ENCODE measurements around the gene PLCL2. TPM values are rescaled to one million over a fixed set of nuclear protein-coding genes. Genes with fewer than 3 reads are reported as not detected.
"Not testable (repeated sequence)": the region's sequence is repeated elsewhere in the genome, so short reads cannot be mapped to it uniquely, and the experiment has no call there.

Gene PLCL2
- total RNA-seq, 2 donors from 2014 or later, result 29.3 to 38.6 TPM

DNA sequence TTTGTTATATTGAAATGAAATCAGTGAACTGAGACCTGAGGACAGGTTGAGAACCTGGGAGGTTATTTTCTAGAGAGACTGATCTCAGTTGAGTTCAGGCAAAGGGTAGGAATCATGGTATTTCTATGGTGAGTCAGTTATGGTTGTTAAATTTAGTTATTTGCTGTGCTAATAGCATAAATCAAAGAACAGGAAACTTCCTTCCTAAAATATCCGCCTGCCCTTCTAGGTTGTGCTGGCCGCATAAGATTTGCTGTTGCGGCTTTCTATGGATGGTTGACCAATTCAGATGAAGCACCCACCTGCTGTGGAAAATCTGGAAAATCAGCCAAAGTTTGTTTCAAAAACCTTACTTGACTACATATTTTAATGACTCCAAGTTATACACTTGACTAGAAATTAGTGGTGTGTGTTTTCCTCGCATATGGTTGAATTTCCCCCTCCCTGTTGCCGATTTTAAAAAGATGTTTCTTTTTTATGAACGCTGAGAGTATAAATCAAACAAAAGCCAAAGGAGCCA is 52.6 kb downstream of the PLCL2 start:
- intact Hi-C loops (cut with DNase I), result no loop called here
- DNase-seq, result no peak
- no peak for ATAC-seq

DNA sequence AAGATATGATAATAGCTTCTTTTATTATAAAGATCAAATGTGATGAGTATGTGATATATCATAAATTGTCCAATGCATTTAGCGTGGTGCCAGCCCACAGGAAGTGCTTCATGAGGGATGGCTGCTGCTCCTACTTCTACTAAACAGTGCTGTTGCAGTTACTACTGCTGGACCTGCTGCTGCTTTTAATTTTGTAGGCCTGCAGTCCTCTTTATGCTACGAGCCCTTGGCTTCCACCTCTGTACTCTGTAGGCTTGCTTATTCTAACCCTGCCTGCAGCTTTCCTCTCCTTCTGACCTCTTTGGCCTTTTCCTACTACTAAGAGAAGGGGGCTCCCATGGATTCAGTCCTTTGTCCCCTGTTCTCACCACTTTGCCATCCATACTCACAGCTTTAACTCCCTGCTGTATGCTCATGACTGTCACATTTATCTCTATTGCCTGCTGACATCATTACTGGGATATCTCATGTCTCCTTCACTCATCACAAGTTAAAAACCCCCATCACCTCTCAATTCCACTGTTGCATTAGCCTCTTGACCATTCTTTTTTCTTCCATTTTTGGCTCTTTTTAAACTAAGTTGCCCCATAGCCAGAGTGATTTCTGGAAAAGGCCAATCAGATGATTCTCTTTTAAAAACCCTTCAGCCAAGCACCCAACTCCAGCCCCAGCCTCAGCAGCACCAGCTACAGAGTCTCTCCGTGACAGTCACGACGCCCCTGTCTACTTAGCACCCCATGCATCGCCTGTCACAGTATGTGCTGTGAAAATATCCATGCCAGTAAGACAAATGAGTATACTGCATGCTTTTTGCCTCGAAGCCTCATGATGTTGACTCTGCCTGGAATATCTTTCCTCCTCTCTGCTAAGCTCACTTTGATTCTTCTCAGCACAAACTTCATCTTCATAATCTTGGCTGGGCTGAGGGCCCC is 56.3 kb downstream of the PLCL2 start:
- ATAC-seq (peak in 1 of 2 donors; percentile 77), DNase-seq (peak; percentile 27)
- intact Hi-C loops (cut with DNase I), result loop anchor here in 1 of 2 donors (5.0 to 10.0 kb wide), 2 partner anchors 54 to 106 kb away; no protein-coding TSS in a partner anchor

DNA sequence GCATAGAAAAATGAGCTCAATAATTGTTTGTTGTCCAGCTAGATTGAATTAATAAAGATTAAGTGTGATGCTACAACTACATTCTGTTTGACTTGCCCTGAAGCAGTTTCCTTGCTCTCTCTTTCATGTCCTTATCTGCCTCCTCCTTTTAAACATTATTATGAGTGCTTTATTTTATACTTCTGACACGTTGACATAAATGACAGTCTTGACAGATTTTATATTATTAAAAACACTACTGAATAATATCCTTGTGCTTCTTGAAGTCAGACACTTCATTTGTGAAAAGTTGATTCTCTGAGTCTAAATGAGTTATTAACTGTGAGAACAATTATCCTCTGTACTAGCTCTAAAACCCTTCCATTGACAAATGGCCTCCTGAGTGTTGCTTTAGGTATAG is 58.2 kb downstream of the PLCL2 start:
- intact Hi-C loops (cut with DNase I), result loop anchor here in 1 of 2 donors (5.0 to 10.0 kb wide), 2 partner anchors 56 to 108 kb away; no protein-coding TSS in a partner anchor
- DNase-seq (no peak), ATAC-seq (no peak)

DNA sequence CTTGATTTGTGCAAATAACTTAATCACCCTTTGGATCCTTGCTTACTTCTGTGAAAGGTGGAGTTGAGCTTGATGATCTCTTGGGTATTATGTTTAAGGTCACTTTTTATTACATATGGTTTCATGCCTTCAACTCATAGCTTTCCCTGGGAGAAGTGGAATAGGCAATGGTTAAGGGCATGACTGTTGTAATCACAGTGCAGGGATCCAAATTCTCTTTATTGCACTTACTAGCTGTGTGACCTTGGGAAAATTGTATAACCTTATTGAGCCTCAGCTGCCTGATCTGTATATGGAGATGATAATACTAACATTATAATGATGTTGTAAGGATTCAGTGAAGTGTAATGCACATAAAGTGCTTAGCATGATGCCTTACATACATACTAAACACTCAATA is 59.1 kb downstream of the PLCL2 start:
- no peak for ATAC-seq
- no peak for DNase-seq
- intact Hi-C loops (cut with DNase I), result loop anchor here in 1 of 2 donors (5.0 to 10.0 kb wide), 2 partner anchors 57 to 109 kb away; no protein-coding TSS in a partner anchor

DNA sequence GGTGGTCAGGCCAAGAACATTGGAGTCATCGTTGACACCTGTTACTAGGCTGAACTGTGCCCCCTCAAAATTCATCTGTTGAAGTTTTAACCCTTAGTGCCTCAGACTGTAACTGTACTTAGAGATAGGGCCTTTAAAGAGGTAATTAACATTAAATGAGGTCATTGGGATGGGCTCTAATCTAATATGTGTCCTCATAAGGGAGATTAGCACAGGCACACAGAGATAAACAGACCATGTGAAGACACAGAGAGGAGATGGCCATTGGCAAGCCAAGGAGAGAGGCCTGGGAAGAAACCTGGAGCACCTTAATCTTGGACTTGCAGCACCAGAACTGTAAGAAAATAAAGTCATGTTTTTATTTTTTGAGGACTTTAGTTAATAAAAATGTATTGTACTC is 59.6 kb downstream of the PLCL2 start:
- ATAC-seq, result no peak
- intact Hi-C loops (cut with DNase I), result loop anchor here in 1 of 2 donors (5.0 to 10.0 kb wide), 2 partner anchors 57 to 110 kb away; no protein-coding TSS in a partner anchor

DNA sequence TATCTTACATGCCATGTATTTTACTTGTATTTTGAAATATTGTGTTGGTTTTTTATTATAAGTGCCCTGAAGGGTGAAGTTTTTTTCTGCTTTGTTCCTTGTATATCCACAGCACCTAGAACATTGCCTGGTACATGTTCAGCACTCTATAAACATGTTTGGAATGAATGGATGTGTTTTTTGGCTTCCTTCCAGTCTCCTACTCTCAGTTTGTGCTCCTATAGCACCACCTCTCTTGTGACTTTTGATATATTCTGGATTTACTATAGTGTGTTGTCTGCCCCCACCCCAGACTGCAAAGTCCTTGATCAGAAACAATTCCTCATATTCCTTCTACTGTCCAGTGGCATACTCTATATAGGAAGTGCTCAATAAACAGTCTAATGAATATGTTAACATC is 60.6 kb downstream of the PLCL2 start:
- ATAC-seq, result no peak
- DNase-seq, result no peak
- intact Hi-C loops (cut with DNase I), result loop anchor here in 1 of 2 donors (10.0 kb wide), 1 partner anchor 111 kb away; no protein-coding TSS in a partner anchor

More for the DNA sequence above, 59.6 kb downstream of the PLCL2 start:
- DNase-seq, result no peak

DNA sequence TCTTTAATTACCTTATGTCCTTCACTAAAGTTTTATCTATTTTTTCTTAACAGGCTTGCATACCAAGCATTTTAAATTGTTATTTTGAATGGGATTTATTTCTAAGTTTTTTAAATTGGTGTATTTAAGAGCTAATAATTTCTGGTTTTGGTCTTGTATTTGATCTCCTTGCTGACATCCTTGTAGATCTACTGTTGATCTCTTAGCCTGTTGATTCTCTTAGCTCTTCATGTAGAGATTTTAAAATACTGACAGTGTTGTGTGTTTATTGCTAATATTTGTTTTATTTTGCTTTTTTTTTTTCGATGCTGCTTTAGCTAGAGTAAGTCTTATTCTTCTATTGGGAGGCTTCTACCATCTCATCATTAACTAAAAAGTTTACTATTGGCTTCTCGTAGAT is 65.5 kb downstream of the PLCL2 start:
- no peak for ATAC-seq
- intact Hi-C loops (cut with DNase I), result no loop called here
- no peak for DNase-seq

DNA sequence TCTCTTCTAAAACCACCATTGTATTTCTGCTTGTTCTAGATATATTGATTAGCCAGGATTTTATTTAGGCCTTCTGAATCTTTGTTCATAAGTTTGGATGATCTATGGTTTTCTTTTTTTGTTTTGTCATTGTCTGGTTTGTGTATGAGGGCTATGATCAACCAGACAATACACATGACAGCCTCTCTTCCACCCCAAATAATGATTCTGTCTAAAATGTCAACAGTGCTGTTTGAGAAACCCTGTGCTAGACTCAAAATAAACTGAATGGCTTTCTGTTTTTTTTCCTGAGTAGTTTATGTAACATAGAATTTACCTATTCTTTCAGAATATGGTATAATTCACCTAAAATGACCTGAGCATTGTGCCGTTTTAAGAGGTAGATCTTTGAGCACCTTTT is 66.1 kb downstream of the PLCL2 start:
- intact Hi-C loops (cut with DNase I), result no loop called here
- ATAC-seq, result no peak
- no peak for DNase-seq

DNA sequence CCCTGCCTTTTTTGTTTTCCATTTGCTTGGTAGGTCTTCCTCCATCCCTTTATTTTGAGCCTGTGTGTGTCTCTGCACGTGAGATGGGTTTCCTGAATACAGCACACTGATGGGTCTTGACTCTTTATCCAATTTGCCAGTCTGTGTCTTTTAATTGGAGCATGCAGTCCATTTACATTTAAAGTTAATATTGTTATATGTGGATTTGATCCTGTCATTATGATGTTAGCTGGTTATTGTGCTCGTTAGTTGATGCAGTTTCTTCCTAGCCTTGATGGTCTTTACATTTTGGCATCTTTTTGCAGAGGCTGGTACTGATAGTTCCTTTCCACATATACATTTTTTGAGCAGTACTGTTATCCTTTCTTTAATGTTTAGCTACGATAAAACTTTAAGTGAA is 73.1 kb downstream of the PLCL2 start:
- intact Hi-C loops (cut with DNase I), result not testable (repeated sequence)

DNA sequence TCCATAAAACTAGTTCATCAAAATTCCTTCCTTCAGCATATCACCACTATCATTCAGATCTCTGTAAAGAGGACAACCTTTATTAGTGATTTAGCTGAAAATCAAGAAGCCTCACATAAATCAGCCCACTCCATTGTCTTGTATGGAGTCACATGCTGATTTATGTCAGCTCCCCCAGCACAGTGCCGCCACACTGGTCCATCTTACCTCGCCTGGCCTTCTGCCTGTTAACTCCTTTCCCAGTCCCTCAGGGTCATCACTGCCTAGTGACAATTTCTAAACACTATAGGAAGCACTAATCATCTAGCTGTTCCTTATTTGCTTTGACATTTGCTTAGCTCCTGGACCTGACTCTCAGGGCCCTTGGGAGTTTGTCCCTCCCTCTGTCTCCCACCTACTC is 75.4 kb downstream of the PLCL2 start:
- DNase-seq (no peak), ATAC-seq (no peak)
- intact Hi-C loops (cut with DNase I), result no loop called here

More for the DNA sequence above, 73.1 kb downstream of the PLCL2 start:
- DNase-seq, ATAC-seq: not testable (repeated sequence)

DNA sequence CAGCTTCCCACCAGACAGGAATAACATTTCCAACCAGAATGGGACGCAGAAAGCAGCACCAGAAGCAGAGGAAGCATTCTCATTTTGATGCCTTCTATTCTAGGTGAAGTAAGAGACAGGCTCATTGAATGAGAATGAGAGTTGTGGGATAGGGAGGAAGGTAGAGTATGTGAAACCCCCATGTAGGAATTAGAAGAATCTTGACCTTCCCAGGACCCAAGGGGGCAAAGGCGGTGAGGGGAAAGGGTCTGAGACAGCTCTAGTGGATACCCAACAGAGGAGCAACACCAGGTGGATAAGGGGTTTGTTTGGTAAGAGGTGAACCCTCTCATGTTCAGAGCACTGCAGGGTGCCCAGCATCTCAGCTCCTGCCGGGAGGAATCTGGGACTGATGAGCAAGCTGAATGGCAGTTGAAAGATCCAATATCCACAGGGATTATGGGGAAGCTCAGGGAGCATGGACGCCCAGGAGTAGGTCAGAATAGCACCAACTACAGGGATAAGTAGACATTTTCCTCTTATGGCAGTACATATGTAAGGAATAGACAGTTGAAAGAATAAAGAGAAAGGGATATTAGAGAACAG is 77.0 kb downstream of the PLCL2 start:
- intact Hi-C loops (cut with DNase I), result no loop called here
- no peak for ATAC-seq
- no peak for DNase-seq

DNA sequence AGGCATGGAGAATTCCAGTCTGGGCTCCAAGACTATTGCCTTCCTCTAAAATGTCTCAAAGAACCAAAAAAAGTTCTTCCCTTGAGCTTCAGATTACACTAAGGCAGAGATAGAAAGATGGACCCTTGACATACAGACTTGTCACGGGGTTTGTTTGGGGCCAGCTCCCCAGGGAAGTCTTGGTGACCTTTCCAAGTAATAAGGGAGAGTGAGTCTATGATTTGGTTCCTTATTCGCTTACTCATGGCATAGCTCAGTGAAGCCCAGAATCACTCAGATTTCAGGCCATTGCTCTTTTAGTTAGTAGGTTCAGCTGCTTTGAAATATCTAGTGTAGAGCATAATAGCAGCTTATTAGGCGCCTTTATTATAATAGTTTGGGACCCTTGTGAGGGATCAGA is 90.3 kb downstream of the PLCL2 start:
- ATAC-seq, result peak in 1 of 2 donors; percentile 47
- intact Hi-C loops (cut with DNase I), result no loop called here
- DNase-seq, result no peak

DNA sequence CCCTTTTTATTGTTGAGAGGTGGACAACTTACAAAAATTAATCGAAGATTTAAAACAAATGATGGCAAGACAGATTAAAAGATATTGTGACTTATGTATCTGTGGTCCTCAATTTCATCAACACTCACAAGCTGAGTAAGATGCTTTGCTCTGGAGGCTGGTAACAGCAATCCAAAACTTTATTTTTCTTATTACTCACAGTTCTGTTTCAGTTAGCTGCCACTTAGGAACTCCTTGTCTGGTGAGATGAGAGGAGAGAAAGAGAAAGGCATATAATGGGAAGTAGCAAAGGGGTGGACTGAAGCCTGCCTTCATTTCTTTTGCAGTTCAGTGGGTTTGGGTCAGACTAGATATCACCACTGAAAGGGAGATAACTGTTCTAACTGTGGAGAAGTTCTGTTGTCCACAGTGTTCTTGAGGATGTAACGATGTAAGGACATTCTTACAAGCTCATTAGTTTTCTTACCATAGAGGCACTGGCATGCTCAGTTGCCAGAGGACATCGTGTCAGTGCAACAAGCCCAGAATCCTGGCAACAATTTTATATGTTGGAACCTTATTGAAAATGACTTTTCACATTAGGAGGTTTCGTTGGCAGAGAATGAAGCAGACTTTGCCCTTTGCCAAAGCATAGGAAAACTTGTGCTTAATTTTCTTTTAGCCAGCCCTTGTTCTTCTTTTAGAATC is 93.6 kb downstream of the PLCL2 start:
- ATAC-seq, result peak; percentile 15 to 33
- intact Hi-C loops (cut with DNase I), result no loop called here
- no peak for DNase-seq

DNA sequence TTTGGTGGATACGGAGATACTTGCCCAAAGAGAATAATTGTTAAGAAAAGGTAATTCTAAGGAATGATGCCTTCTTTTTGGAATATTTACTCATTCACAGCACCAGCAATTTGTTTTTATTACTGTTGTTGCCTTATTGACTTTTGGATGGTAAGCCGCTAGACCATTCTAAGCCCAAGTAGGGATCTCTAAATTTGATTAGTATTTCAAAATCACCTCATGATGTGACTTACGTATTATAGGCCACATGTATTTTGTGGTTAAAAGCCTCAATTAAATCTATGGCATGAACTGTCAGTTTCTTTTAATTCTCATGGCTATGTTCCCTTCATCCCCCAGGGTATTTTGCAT is 94.1 kb downstream of the PLCL2 start:
- no peak for ATAC-seq
- intact Hi-C loops (cut with DNase I), result no loop called here
- DNase-seq, result no peak

DNA sequence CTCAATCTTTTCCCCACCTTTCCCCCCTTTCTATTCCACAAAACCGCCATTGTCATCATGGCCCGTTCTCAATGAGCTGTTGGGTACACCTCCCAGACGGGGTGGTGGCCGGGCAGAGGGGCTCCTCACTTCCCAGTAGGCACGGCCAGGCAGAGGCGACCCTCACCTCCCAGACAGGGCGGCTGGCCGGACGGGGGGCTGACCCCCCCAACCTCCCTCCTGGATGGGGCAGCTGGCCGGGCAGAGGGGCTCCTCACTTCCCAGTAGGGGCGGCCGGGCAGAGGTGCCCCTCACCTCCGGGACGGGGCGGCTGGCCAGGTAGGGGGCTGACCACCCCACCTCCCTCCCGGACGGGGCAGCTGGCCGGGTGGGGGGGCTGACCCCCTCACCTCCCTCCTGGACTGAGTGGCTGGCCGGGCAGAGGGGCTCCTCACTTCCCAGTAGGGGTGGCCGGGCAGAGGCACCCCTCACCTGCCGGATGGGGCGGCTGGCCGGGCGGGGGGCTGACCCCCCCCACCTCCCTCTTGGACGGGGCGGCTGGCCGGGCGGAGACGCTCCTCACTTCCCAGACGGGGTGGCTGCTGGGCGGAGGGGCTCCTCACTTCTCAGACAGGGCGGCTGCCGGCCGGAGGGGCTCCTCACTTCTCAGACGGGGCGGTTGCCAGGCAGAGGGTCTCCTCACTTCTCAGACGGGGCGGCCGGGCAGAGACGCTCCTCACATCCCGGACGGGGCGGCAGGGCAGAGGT is 95.2 kb downstream of the PLCL2 start:
- DNase-seq; ATAC-seq; intact Hi-C loops (cut with DNase I): not testable (repeated sequence)

DNA sequence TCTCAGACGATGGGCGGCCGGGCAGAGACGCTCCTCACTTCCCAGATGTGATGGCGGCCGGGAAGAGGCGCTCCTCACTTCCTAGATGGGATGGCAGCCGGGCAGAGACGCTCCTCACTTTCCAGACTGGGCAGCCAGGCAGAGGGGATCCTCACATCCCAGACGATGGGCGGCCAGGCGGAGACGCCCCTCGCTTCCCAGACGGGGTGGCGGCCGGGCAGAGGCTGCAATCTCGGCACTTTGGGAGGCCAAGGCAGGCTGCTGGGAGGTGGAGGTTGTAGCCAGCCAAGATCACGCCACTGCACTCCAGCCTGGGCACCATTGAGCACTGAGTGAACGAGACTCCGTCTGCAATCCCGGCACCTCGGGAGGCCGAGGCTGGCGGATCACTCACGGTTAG is 95.8 kb downstream of the PLCL2 start:
- DNase-seq; ATAC-seq; intact Hi-C loops (cut with DNase I): not testable (repeated sequence)

DNA sequence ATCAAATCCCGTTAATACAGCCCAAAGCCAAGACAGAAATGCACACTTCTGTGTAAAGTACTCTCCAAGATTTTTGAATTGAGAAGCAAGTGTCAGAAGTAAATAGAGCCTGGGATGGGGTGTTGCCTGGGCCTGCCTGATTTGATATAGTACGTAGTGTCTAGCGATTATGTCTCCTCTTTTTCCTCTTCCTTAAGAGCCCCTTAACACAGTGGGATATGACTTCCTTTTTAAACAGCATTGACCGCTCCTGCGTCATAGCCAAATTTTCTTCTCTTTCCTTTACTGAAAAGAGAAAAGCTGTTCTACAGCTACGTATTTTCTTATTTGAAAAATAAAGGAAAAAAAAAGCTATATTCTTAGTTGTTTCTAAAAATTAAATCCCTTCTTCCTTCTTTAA is 97.7 kb downstream of the PLCL2 start:
- no peak for DNase-seq
- intact Hi-C loops (cut with DNase I), result no loop called here
- no peak for ATAC-seq

DNA sequence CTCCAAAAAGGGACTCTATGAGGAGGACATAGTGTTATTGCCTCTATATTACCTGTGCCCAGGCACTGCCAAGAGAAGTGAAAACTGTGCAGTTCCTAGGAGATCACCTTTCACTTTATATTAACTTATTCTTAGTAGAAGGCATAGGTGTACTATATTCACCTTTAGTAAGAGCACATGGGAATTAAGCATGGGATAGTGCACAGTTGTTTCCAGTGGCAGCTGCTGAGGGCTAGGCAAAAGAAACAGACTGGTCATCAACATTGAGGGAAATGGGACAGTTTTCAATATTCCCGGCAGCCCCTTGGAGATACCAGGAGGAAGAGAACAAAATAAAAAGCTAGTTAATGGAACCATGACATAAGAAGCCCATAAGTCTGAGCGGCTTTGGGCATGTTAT is 100.9 kb downstream of the PLCL2 start:
- no peak for ATAC-seq
- intact Hi-C loops (cut with DNase I), result no loop called here
- DNase-seq, result no peak

DNA sequence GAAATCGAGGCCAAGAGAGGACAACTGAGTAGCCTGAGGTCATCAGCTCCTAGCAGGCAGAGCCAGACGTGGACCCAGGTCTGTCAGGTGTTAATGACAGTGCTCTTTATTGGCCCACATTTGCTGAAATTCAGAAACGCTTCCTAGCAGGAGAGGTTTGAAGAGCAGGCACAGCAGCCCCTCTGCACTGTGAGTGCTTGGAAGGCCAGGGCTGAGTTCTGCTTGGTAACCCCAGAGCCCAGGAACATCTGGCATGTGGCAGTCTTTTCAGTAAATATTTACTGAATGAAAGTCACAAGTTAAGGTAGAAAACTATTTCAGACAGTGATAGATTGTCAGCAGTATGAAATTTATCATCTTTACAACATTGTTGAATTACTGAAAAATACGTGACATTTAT is 102.4 kb downstream of the PLCL2 start:
- ATAC-seq, result no peak
- DNase-seq, result no peak
- intact Hi-C loops (cut with DNase I), result no loop called here
